ENCODE measurements around the gene ZNF354B.

The ZNF354B gene

GRCh38 chr5:178883815-178884430 lies 24.2 kb downstream of the ZNF354B start:
- H3K27ac ChIP-seq, result no peak overlapping the region
- H3K9ac ChIP-seq, result no peak overlapping the region
- H3K36me3 ChIP-seq, result peaks cover 100% of the 10 kb centered on the region
- H3K4me1 ChIP-seq, result no peaks in the 10 kb centered on the region
- no peaks in the 10 kb centered on the region for H4K20me1 ChIP-seq
- no peak for TF ChIP-seq Cebpa-rat (IDR thresholded peaks at IDR 0.05)
- no peaks in the 10 kb centered on the region for H3K27me3 ChIP-seq
- H3K9me3 ChIP-seq, result peaks cover 100% of the 10 kb centered on the region
- H3K4me2 ChIP-seq, result no peak overlapping the region
- H3K4me3 ChIP-seq, result no peak overlapping the region

DNA sequence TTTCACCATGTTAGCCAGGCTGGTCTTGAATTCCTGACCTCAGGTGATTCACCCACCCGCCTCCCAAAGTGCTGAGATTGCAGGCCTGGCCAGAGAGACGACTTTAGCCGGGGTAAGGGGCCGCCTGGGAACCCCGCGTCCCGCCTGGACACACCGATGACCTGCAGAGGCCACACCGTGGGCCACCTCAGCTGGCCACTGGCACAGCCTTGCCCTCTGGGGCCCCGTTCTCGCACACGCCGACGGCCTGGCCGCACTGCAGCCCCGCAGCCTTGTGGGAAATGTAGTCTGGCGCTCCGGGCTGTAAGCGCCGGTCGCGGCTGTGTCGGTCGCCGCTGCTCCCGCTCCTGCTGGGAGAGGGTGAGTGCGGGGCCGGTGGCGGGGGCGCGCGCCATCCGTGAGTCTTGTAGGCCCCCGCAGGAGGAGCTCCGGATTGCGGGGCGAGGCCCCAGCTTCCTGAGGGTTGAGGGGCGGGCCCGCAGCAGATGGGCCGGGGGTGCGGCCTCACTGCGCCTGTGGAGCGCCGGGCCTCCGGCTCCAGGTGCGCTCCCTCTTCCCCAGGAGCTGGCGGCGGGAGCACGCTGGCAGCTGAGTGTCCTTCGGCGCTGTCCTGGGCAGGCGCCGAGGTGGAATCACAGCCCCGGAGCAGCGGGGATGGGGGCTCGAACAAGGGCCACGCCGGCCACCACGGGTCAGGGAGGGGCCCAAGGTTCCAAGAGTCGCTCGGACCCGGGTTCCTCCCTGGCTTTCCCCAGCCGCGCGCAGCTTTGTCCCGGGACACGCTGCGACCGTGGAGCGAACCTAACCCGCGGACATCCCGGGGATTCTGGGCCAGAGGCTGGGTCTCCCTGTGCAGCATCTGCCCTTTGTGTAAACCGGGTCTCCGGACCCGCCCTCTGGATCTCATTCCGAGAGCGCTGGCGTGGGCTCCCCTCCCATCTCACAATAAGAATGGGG lies 36.1 kb downstream of the ZNF354B start, which contains the start of gene ZFP2:
ZFP2 (plus strand) TSS at position 299 of the 957 bp plus-strand sequence. CDS start 35,401 bp downstream, outside the sequence.
- Histone ChIP-seq H4K20me1 (no peaks in the 10 kb centered on the region), H3K4me1 (peaks cover 2% of the 10 kb centered on the region), H3K36me3 (peaks cover 34% of the 10 kb centered on the region), H3K4me3 (peak within 1 kb of the TSS; percentile 66), H3K9me3 (peaks cover 92% of the 10 kb centered on the region), H3K4me2 (peak within 1 kb of the TSS; percentile 39), H3K27me3 (peaks cover 23% of the 10 kb centered on the region), H3K27ac (no peak within 1 kb of the TSS; the same call in 1 of the 2 replicates), H3K9ac (peak within 1 kb of the TSS; percentile 15; the same call in 1 of the 2 replicates)
- TF ChIP-seq Cebpa-rat (IDR thresholded peaks at IDR 0.05), result no peak

DNA sequence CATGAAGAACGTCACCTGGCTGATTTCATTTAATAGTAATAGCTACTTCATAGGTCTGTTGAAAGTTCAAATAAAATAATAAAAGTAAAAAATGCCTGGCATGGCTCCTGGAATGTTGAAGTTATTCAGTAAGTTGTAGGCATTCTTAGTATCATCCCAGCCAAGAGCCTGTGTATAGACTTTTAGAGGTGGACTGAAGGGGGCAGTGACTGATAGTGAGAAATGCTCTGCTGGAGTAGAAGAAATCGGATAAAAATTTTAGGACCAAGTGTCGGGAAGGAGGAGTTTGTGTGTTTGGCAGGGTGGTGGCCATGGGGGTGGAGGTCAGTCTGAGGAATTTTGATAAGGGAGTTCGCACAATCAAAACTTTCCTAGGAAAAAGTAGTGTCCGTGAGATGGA lies 39.5 kb downstream of the ZNF354B start:
- no peak overlapping the region for H3K9ac ChIP-seq
- no peak overlapping the region for H3K4me3 ChIP-seq
- peaks cover 23% of the 10 kb centered on the region for H3K27me3 ChIP-seq
- no peaks in the 10 kb centered on the region for H4K20me1 ChIP-seq
- no peak overlapping the region for H3K27ac ChIP-seq
- peaks cover 32% of the 10 kb centered on the region for H3K36me3 ChIP-seq
- H3K4me2 ChIP-seq, result no peak overlapping the region
- H3K9me3 ChIP-seq, result peaks cover 91% of the 10 kb centered on the region
- peaks cover 9% of the 10 kb centered on the region for H3K4me1 ChIP-seq
- no peak for TF ChIP-seq Cebpa-rat (IDR thresholded peaks at IDR 0.05)

DNA sequence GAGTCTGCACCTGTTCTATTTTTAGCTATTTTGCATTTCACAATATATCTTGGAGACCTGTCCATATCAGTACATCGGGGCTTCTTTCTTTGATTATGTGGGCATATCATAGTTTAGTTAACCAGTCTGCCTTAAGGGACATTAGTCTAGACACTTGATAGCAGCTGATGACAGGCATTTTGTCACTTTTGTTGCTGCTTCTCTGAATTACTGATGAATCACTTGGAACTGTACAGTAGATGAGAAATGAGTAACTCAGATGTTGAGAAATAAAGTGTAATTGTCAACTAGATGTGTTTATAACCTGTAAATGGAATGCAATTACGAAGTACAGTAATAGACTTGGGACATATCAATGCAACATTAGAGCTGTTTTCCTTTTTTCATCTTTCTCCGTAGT lies 43.1 kb downstream of the ZNF354B start:
- Histone ChIP-seq H3K9me3 (peaks cover 91% of the 10 kb centered on the region), H3K27ac (no peak overlapping the region), H3K4me1 (peaks cover 9% of the 10 kb centered on the region), H3K27me3 (no peaks in the 10 kb centered on the region), H3K4me2 (no peak overlapping the region), H3K9ac (no peak overlapping the region), H3K4me3 (no peak overlapping the region), H3K36me3 (peaks cover 36% of the 10 kb centered on the region), H4K20me1 (no peaks in the 10 kb centered on the region)
- TF ChIP-seq Cebpa-rat (IDR thresholded peaks at IDR 0.05), result no peak

GRCh38 chr5:178931846-178932760 lies 72.3 kb downstream of the ZNF354B start:
- H3K9me3 ChIP-seq, result peaks cover 100% of the 10 kb centered on the region
- no peak for TF ChIP-seq Cebpa-rat (IDR thresholded peaks at IDR 0.05)

More at GRCh38 chr5:178931846-178932760, 72.3 kb downstream of the ZNF354B start:
- Histone ChIP-seq H3K4me3 (0 out of 2 replicates have a peak overlapping the region, but pooled peaks have one; percentile 16), H3K4me1 (no peaks in the 10 kb centered on the region), H3K27me3 (no peaks in the 10 kb centered on the region), H3K9ac (no peak overlapping the region), H4K20me1 (no peaks in the 10 kb centered on the region), H3K4me2 (no peak overlapping the region), H3K36me3 (peaks cover 70% of the 10 kb centered on the region), H3K27ac (no peak overlapping the region)

Data from BLaER1 (cell line).